ENCODE data around the gene ASAP2.

The ASAP2 gene

DNA sequence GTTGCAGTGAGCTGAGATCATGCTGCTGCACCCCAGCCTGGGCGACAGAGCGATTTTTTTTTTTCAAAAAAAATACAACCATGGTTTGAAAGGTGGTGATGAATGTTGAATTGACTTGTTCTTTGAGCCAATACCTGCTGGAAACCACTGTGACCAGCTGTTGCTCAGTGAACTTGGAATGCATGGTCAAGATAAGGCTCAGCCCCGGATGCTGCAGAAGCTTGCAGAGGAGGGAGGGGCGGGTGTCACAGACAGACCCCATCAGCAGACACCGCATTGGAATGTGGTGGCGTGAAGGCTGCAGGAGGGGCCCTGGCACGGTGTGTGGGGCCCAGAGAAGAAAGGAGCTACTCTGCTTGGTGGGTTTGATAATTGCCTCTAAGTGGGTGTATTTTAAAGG lies 125.1 kb downstream of the ASAP2 start:
- Histone ChIP-seq H3K79me2 (ENCODE audit: control insufficient read depth, insufficient read depth, low read length) (no peaks in the 10 kb centered on the region), H3K4me3 (ENCODE audit: low read length) (no peak overlapping the region), H3K4ac (ENCODE audit: low read depth, low read length) (no peak overlapping the region), H4K5ac (ENCODE audit: low read length) (no peak overlapping the region), H3K56ac (ENCODE audit: low read length) (no peak overlapping the region), H3K18ac (ENCODE audit: low read length) (no peak overlapping the region), H2BK120ac (ENCODE audit: low read depth, low read length) (no peak overlapping the region), H3K4me1 (ENCODE audit: control insufficient read depth, low read depth, low read length) (peaks cover 4% of the 10 kb centered on the region), H2BK15ac (replicated peaks; ENCODE audit: low read depth) (no peak overlapping the region), H2AK5ac (ENCODE audit: low read length) (no peak overlapping the region), H4K8ac (ENCODE audit: low read depth, low read length) (no peak overlapping the region), H3K9ac (ENCODE audit: low read length) (no peak overlapping the region), H3K79me1 (ENCODE audit: low read length) (no peaks in the 10 kb centered on the region), H3K27me3 (ENCODE audit: insufficient read depth, low read length, poor library complexity) (no peaks in the 10 kb centered on the region), H3K23ac (ENCODE audit: low read length) (no peak overlapping the region), H3K36me3 (ENCODE audit: control insufficient read depth, insufficient read depth, low read length) (no peaks in the 10 kb centered on the region), H3K27ac (ENCODE audit: low read depth, low read length) (no peak overlapping the region), H2BK5ac (ENCODE audit: low read length) (no peak overlapping the region), H3K4me2 (ENCODE audit: low read length) (no peak overlapping the region)
- peak; percentile 96 for DNase-seq
- WGBS (ENCODE audit: extremely low coverage, insufficient coverage, low lambda C conversion rate) = no CpG with 5 or more reads among the region's 7 CpGs

DNA sequence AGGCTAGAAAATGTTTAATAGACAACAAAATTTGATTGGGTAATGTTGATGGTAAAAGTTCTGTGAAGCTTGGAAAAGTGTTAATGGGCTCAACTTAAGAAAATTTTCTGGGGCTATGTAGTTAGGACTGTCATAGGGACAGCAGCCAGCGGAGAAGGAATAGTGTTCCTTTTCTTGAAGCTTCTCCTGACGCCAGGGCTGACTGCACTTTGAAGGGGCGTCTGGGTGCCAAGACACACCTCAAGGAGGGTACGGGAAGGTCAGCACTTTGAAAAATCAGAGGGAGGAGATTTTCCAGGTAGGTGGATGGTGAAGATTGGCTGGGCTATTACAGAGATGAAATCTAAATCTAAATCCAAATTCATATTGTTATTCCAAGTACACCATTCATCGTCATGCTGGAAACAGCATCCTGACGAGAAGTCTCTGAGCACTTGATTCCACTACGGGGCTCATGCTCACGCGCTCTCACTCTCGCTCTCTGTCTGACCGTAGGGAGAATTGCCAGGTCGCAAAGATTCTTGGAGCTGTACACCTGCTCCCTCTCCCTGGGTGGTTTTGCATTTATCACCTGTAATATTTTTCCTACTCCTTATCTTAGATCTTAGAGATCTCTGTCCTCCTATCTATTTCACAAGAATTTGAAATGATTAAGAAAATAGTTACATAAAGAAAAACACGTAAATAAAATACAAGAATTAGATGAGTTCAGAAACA lies 125.7 kb downstream of the ASAP2 start:
- Histone ChIP-seq H3K4ac (ENCODE audit: low read depth, low read length) (no peak overlapping the region), H3K4me2 (ENCODE audit: low read length) (no peak overlapping the region), H3K27ac (ENCODE audit: low read depth, low read length) (no peak overlapping the region), H3K27me3 (ENCODE audit: insufficient read depth, low read length, poor library complexity) (no peaks in the 10 kb centered on the region), H3K4me1 (ENCODE audit: control insufficient read depth, low read depth, low read length) (peaks cover 2% of the 10 kb centered on the region), H3K79me2 (ENCODE audit: control insufficient read depth, insufficient read depth, low read length) (no peaks in the 10 kb centered on the region), H2BK120ac (ENCODE audit: low read depth, low read length) (no peak overlapping the region), H3K56ac (ENCODE audit: low read length) (no peak overlapping the region), H4K8ac (ENCODE audit: low read depth, low read length) (no peak overlapping the region), H3K4me3 (ENCODE audit: low read length) (no peak overlapping the region), H4K5ac (ENCODE audit: low read length) (no peak overlapping the region), H2BK15ac (replicated peaks; ENCODE audit: low read depth) (no peak overlapping the region), H3K79me1 (ENCODE audit: low read length) (no peaks in the 10 kb centered on the region), H3K18ac (ENCODE audit: low read length) (no peak overlapping the region), H2AK5ac (ENCODE audit: low read length) (no peak overlapping the region), H3K36me3 (ENCODE audit: control insufficient read depth, insufficient read depth, low read length) (no peaks in the 10 kb centered on the region), H2BK5ac (ENCODE audit: low read length) (no peak overlapping the region), H3K9ac (ENCODE audit: low read length) (no peak overlapping the region), H3K23ac (ENCODE audit: low read length) (no peak overlapping the region)
- no peak for DNase-seq
- WGBS (ENCODE audit: extremely low coverage, insufficient coverage, low lambda C conversion rate) = no CpG with 5 or more reads among the region's 13 CpGs

DNA sequence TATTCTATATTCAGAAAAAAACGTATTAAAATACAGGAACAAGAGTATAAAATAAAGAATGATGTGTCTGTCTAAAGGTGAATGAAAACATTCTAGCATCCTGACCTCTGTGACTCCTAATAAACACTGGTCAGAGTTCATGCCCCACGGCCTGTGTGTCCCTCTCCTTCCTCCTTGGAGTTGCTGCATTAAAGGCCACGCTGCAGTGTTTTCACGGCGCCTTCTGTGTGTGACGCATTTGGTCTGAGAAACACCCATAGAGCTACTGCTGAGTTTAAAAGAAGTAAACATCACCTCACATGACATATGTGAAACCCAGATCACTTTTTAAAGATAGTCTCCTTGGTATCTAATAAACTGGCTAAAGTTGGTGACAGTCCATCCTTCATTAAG lies 126.2 kb downstream of the ASAP2 start:
- Histone ChIP-seq H3K4me2 (ENCODE audit: low read length) (no peak overlapping the region), H2AK5ac (ENCODE audit: low read length) (no peak overlapping the region), H2BK15ac (replicated peaks; ENCODE audit: low read depth) (no peak overlapping the region), H3K79me1 (ENCODE audit: low read length) (no peaks in the 10 kb centered on the region), H4K5ac (ENCODE audit: low read length) (no peak overlapping the region), H4K8ac (ENCODE audit: low read depth, low read length) (no peak overlapping the region), H3K4me1 (ENCODE audit: control insufficient read depth, low read depth, low read length) (peaks cover 2% of the 10 kb centered on the region), H3K36me3 (ENCODE audit: control insufficient read depth, insufficient read depth, low read length) (no peaks in the 10 kb centered on the region), H2BK120ac (ENCODE audit: low read depth, low read length) (no peak overlapping the region), H3K18ac (ENCODE audit: low read length) (no peak overlapping the region), H3K27me3 (ENCODE audit: insufficient read depth, low read length, poor library complexity) (no peaks in the 10 kb centered on the region), H3K9ac (ENCODE audit: low read length) (no peak overlapping the region), H3K27ac (ENCODE audit: low read depth, low read length) (no peak overlapping the region), H2BK5ac (ENCODE audit: low read length) (no peak overlapping the region), H3K4ac (ENCODE audit: low read depth, low read length) (no peak overlapping the region), H3K79me2 (ENCODE audit: control insufficient read depth, insufficient read depth, low read length) (no peaks in the 10 kb centered on the region), H3K56ac (ENCODE audit: low read length) (no peak overlapping the region), H3K23ac (ENCODE audit: low read length) (no peak overlapping the region), H3K4me3 (ENCODE audit: low read length) (no peak overlapping the region)
- no peak for DNase-seq
- no CpG with 5 or more reads among the region's 6 CpGs for WGBS (ENCODE audit: extremely low coverage, insufficient coverage, low lambda C conversion rate)

DNA sequence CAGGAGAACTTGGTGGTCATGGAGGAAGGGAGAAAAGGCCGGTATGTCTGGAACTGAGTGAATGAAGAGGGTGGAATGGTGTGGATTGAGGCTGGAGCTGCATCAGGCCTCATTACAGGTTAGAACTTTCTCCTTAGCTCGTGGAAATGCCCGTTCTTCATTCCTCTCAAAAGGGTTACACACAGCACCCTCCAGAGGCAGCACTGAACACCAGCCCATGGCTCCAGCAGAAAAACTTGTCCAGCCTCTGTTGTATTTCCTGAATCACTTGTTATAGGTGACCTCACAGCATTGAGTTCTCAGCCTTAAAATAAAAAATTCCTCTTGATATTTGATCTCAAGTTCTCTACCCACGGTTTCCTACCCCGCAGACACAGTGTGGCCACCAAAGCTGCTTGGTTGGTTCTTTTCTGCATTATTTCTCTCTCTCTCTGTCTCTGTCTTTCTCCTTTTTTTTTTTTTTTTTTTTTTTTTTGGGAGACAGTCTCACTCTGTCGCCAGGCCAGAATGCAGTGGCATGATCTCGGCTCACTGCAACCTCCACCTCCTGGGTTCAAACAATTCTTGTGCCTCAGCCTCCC lies 127.1 kb downstream of the ASAP2 start:
- Histone ChIP-seq H3K18ac (ENCODE audit: low read length) (no peak overlapping the region), H3K4me2 (ENCODE audit: low read length) (no peak overlapping the region), H3K23ac (ENCODE audit: low read length) (no peak overlapping the region), H3K27ac (ENCODE audit: low read depth, low read length) (no peak overlapping the region), H3K9ac (ENCODE audit: low read length) (no peak overlapping the region), H3K36me3 (ENCODE audit: control insufficient read depth, insufficient read depth, low read length) (no peaks in the 10 kb centered on the region), H4K8ac (ENCODE audit: low read depth, low read length) (no peak overlapping the region), H3K79me1 (ENCODE audit: low read length) (no peaks in the 10 kb centered on the region), H3K79me2 (ENCODE audit: control insufficient read depth, insufficient read depth, low read length) (no peaks in the 10 kb centered on the region), H3K27me3 (ENCODE audit: insufficient read depth, low read length, poor library complexity) (no peaks in the 10 kb centered on the region), H3K4me1 (ENCODE audit: control insufficient read depth, low read depth, low read length) (peaks cover 2% of the 10 kb centered on the region), H2AK5ac (ENCODE audit: low read length) (no peak overlapping the region), H2BK120ac (ENCODE audit: low read depth, low read length) (no peak overlapping the region), H3K56ac (ENCODE audit: low read length) (no peak overlapping the region), H2BK15ac (replicated peaks; ENCODE audit: low read depth) (no peak overlapping the region), H4K5ac (ENCODE audit: low read length) (no peak overlapping the region), H3K4me3 (ENCODE audit: low read length) (no peak overlapping the region), H2BK5ac (ENCODE audit: low read length) (no peak overlapping the region), H3K4ac (ENCODE audit: low read depth, low read length) (no peak overlapping the region)
- WGBS (ENCODE audit: extremely low coverage, insufficient coverage, low lambda C conversion rate) = no CpG with 5 or more reads among the region's 7 CpGs
- DNase-seq = peak; percentile 85

DNA sequence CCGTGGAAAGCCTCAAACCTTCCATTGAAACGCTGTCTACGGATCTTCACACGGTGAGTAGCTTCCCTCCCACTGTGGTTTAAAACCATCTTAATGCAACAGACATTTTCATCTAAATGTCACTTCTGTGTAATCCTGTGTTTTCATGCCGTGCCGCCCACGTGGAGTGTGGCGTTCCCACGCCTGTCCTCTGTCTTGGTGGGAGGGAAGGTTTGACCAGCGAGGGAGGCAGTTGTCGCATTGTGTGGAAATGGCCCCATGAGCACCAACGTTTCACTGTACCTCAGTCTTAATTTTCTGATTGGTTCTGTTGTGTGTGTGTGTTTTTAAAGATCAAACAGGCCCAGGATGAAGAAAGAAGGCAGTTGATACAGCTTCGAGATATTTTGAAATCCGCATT lies 128.1 kb downstream of the ASAP2 start:
- Histone ChIP-seq H3K27ac (ENCODE audit: low read depth, low read length) (no peak overlapping the region), H3K18ac (ENCODE audit: low read length) (no peak overlapping the region), H4K5ac (ENCODE audit: low read length) (no peak overlapping the region), H3K79me1 (ENCODE audit: low read length) (no peaks in the 10 kb centered on the region), H2BK5ac (ENCODE audit: low read length) (no peak overlapping the region), H3K27me3 (ENCODE audit: insufficient read depth, low read length, poor library complexity) (no peaks in the 10 kb centered on the region), H2AK5ac (ENCODE audit: low read length) (no peak overlapping the region), H2BK120ac (ENCODE audit: low read depth, low read length) (no peak overlapping the region), H3K4me2 (ENCODE audit: low read length) (no peak overlapping the region), H3K4me1 (ENCODE audit: control insufficient read depth, low read depth, low read length) (peaks cover 2% of the 10 kb centered on the region), H3K9ac (ENCODE audit: low read length) (no peak overlapping the region), H3K36me3 (ENCODE audit: control insufficient read depth, insufficient read depth, low read length) (no peaks in the 10 kb centered on the region), H3K79me2 (ENCODE audit: control insufficient read depth, insufficient read depth, low read length) (no peaks in the 10 kb centered on the region), H4K8ac (ENCODE audit: low read depth, low read length) (no peak overlapping the region), H3K4ac (ENCODE audit: low read depth, low read length) (no peak overlapping the region), H3K23ac (ENCODE audit: low read length) (no peak overlapping the region), H3K56ac (ENCODE audit: low read length) (no peak overlapping the region), H3K4me3 (ENCODE audit: low read length) (no peak overlapping the region), H2BK15ac (replicated peaks; ENCODE audit: low read depth) (no peak overlapping the region)
- no CpG with 5 or more reads among the region's 14 CpGs for WGBS (ENCODE audit: extremely low coverage, insufficient coverage, low lambda C conversion rate)
- no peak for DNase-seq

Measured in mesendoderm (in vitro differentiated cells).